ENCODE results near the gene CYFIP2. TPM values are rescaled to one million over a fixed set of nuclear protein-coding genes. Genes with fewer than 3 reads are reported as not detected.

Gene CYFIP2
- total RNA-seq, 1 experiment from 2014 or later, result 74.7 TPM

GRCh38 chr5:157345485-157345884, 79.6 kb downstream of the CYFIP2 start:
- H3K27ac ChIP-seq (ENCODE audit: insufficient read length, low read depth, low read length), result no peak overlapping the region
- H3K4me1 Mint-ChIP-seq, result 0 out of 4 replicates have a peak, but pooled peaks cover 0 to 3% of the 10 kb centered on the region in 2 experiments
- H3K4me3 Mint-ChIP-seq, result no peak overlapping the region

More at GRCh38 chr5:157345485-157345884, 79.6 kb downstream of the CYFIP2 start:
- H3K23ac ChIP-seq (ENCODE audit: insufficient read length, low read depth, low read length), result no peak overlapping the region
- H3K9ac ChIP-seq (ENCODE audit: extremely low read depth, insufficient read length, low read length), result no peak overlapping the region
- no peak overlapping the region for H2BK120ac ChIP-seq (ENCODE audit: low read depth, low read length, poor library complexity, severe bottlenecking)
- H3T11ph ChIP-seq (ENCODE audit: low read length), result no peak overlapping the region
- no peaks in the 10 kb centered on the region for H3K4me1 ChIP-seq (ENCODE audit: insufficient read depth, low read length)
- no peaks in the 10 kb centered on the region for H3K79me2 ChIP-seq (ENCODE audit: insufficient read depth, low read length)
- H3K4me2 ChIP-seq (ENCODE audit: insufficient read depth, insufficient read length, low read length), result no peak overlapping the region
- H3K79me1 ChIP-seq (ENCODE audit: insufficient read depth, low read depth, low read length, poor library complexity, severe bottlenecking), result no peaks in the 10 kb centered on the region
- no peak for TF ChIP-seq CTCF (conservative IDR thresholded peaks at IDR 0.05)
- H3K23me2 ChIP-seq (ENCODE audit: insufficient read length, low read depth, low read length, poor library complexity, severe bottlenecking), result no peaks in the 10 kb centered on the region
- H4K20me1 ChIP-seq (ENCODE audit: control insufficient read depth, insufficient read depth, insufficient read length), result no peaks in the 10 kb centered on the region
- H3K27me3 Mint-ChIP-seq (ENCODE audit: low read depth), result no peaks in the 10 kb centered on the region
- H2BK5ac ChIP-seq (ENCODE audit: insufficient read length, low read length), result no peak overlapping the region
- H3K9me3 Mint-ChIP-seq, result no peaks in the 10 kb centered on the region; a peak in 1 of 5 replicates
- WGBS (ENCODE audit: extremely low coverage, insufficient read length, low lambda C conversion rate), result no CpG with 5 or more reads among the region's 6 CpGs
- no peak overlapping the region for H3K27ac Mint-ChIP-seq
- H3K27me3 ChIP-seq (ENCODE audit: insufficient read depth, low read length), result no peaks in the 10 kb centered on the region
- no peak overlapping the region for H4K5ac ChIP-seq (ENCODE audit: insufficient read length, low read depth, low read length)
- H3K18ac ChIP-seq (ENCODE audit: insufficient read length, low read depth, low read length), result no peak overlapping the region
- no peak overlapping the region for H2BK15ac ChIP-seq (ENCODE audit: low read depth, low read length)
- H3K4ac ChIP-seq (ENCODE audit: low read depth, low read length), result no peak overlapping the region
- H2AK5ac ChIP-seq (ENCODE audit: insufficient read length, low read length), result no peak overlapping the region
- H2BK20ac ChIP-seq (ENCODE audit: low read depth, low read length, poor library complexity, severe bottlenecking), result no peak overlapping the region
- no peak overlapping the region for H3K14ac ChIP-seq (ENCODE audit: insufficient read depth, low read length)
- peaks cover 0 to 32% (median 13%) of the 10 kb centered on the region in 3 experiments; a peak in 5 of 7 replicates for H3K36me3 Mint-ChIP-seq (ENCODE audit: insufficient read depth in 1 of 3, low read depth in 3 of 3)
- H2AFZ ChIP-seq (ENCODE audit: low read length), result no peak overlapping the region
- H2BK12ac ChIP-seq (ENCODE audit: insufficient read length, low read depth, low read length), result no peak overlapping the region
- no peak overlapping the region for H3K56ac ChIP-seq (ENCODE audit: insufficient read length, low read depth, low read length)
- H3K9me3 ChIP-seq (ENCODE audit: control insufficient read depth, low read depth, low read length), result no peaks in the 10 kb centered on the region
- no peak overlapping the region for H4K8ac ChIP-seq (replicated peaks; ENCODE audit: insufficient read length, low read depth, low read length)
- H4K91ac ChIP-seq (ENCODE audit: insufficient read length, low read depth, low read length), result no peak overlapping the region
- no peak for DNase-seq
